ENCODE results near the gene FAM53B.

Gene FAM53B

GRCh38 chr10:124681626-124682552 lies 62.3 kb downstream of the FAM53B start:
- Histone ChIP-seq H3K36me3 (ENCODE audit: control insufficient read depth in 2 of 2, insufficient read depth in 1 of 2, low read length in 2 of 2) (peaks cover 0 to 35% of the 10 kb centered on the region in 2 experiments; a peak in 2 of 3 replicates), H3K27ac (ENCODE audit: extremely low read depth, low read depth, low read length) (no peak overlapping the region), H3K4me3 (ENCODE audit: low read depth, low read length) (no peak overlapping the region), H3K4me1 (ENCODE audit: control insufficient read depth, insufficient read depth, low read length) (0 out of 2 replicates have a peak, but pooled peaks cover 3% of the 10 kb centered on the region), H3K9me3 (ENCODE audit: control insufficient read depth, insufficient read depth, low read depth, low read length) (no peaks in the 10 kb centered on the region)
- CTCF ChIA-PET, result interaction anchor here (0.7 to 1.5 kb wide), 2 partner anchors 10 to 893 kb away, joined by 3 read pairs; no protein-coding TSS in a partner anchor
- POLR2A ChIA-PET, result no interaction called here
- no peak for TF ChIP-seq WT1 (tag by site-specific recombination; IDR thresholded peaks at IDR 0.05)
- no peak for TF ChIP-seq BCL11B (tag by site-specific recombination; IDR thresholded peaks at IDR 0.05; ENCODE audit: low read depth)
- TF ChIP-seq AEBP2 (tag by site-specific recombination; IDR thresholded peaks at IDR 0.05; ENCODE audit: borderline replicate concordance), result no peak
- TF ChIP-seq ZNF776 (tag by site-specific recombination; IDR thresholded peaks at IDR 0.05; ENCODE audit: borderline replicate concordance), result no peak

- ChIA-PET POLR2A (no interaction called here), CTCF (interaction anchor here (0.7 to 1.5 kb wide), 2 partner anchors 9 to 894 kb away, joined by 3 read pairs; no protein-coding TSS in a partner anchor)
- peaks cover 0 to 34% of the 10 kb centered on the region in 2 experiments; a peak in 2 of 3 replicates for H3K36me3 ChIP-seq (ENCODE audit: control insufficient read depth in 2 of 2, insufficient read depth in 1 of 2, low read length in 2 of 2)
- TF ChIP-seq ZSCAN16 (tag by site-specific recombination; IDR thresholded peaks at IDR 0.05), result no peak
- no peak for TF ChIP-seq ZNF704 (tag by site-specific recombination; IDR thresholded peaks at IDR 0.05)
- TF ChIP-seq ZSCAN18 (tag by site-specific recombination; IDR thresholded peaks at IDR 0.05), result no peak
- TF ChIP-seq ZNF654 (tag by site-specific recombination; IDR thresholded peaks at IDR 0.05; ENCODE audit: low read depth), result no peak
- no peak for TF ChIP-seq ZFP37 (tag by site-specific recombination; IDR thresholded peaks at IDR 0.05)
- no peak for TF ChIP-seq SP3 (tag by site-specific recombination; IDR thresholded peaks at IDR 0.05)
- no peak for TF ChIP-seq ZNF513 (tag by site-specific recombination; IDR thresholded peaks at IDR 0.05)
- H3K27ac ChIP-seq (ENCODE audit: extremely low read depth, low read depth, low read length), result no peak overlapping the region
- no peaks in the 10 kb centered on the region for H3K9me3 ChIP-seq (ENCODE audit: control insufficient read depth, insufficient read depth, low read depth, low read length)
- H3K4me1 ChIP-seq (ENCODE audit: control insufficient read depth, insufficient read depth, low read length), result 0 out of 2 replicates have a peak, but pooled peaks cover 3% of the 10 kb centered on the region
- no peak overlapping the region for H3K4me3 ChIP-seq (ENCODE audit: low read depth, low read length)
These were observed 63.1 kb downstream of the FAM53B start for GRCh38 chr10:124681091-124681490.

GRCh38 chr10:124680675-124681074 lies 63.5 kb downstream of the FAM53B start:
- Histone ChIP-seq H3K4me3 (ENCODE audit: low read depth, low read length) (no peak overlapping the region), H3K4me1 (ENCODE audit: control insufficient read depth, insufficient read depth, low read length) (0 out of 2 replicates have a peak, but pooled peaks cover 3% of the 10 kb centered on the region), H3K9me3 (ENCODE audit: control insufficient read depth, insufficient read depth, low read depth, low read length) (no peaks in the 10 kb centered on the region), H3K27ac (ENCODE audit: extremely low read depth, low read depth, low read length) (no peak overlapping the region), H3K36me3 (ENCODE audit: control insufficient read depth in 2 of 2, insufficient read depth in 1 of 2, low read length in 2 of 2) (peaks cover 0 to 36% of the 10 kb centered on the region in 2 experiments; a peak in 2 of 3 replicates)
- ChIA-PET CTCF (no interaction called here), POLR2A (no interaction called here)
- TF ChIP-seq ZFP69B (tag by site-specific recombination; IDR thresholded peaks at IDR 0.05) (no peak), ZFHX2 (tag by site-specific recombination; conservative IDR thresholded peaks at IDR 0.05) (no peak), EGR2 (tag by site-specific recombination; IDR thresholded peaks at IDR 0.05; ENCODE audit: low read depth) (no peak), ZNF548 (tag by site-specific recombination; IDR thresholded peaks at IDR 0.05) (no peak), ZNF777 (tag by site-specific recombination; IDR thresholded peaks at IDR 0.05; ENCODE audit: borderline replicate concordance) (no peak), ZNF626 (tag by site-specific recombination; IDR thresholded peaks at IDR 0.05) (no peak), BCL6B (tag by site-specific recombination; IDR thresholded peaks at IDR 0.05) (no peak), MZF1 (tag by site-specific recombination; IDR thresholded peaks at IDR 0.05; ENCODE audit: borderline replicate concordance) (no peak), ZNF248 (tag by site-specific recombination; IDR thresholded peaks at IDR 0.05) (no peak), ZNF398 (tag by site-specific recombination; IDR thresholded peaks at IDR 0.05) (no peak)
